SHP77 treated with DMSO at 0.1 percent for 48 hours (cell line): Measurements from ENCODE around the gene KPNA6.
"Not testable (repeated sequence)": the region's sequence is repeated elsewhere in the genome, so short reads cannot be mapped to it uniquely, and the experiment has no call there.

Experiments
- DNase-seq: peaks from one replicate; lab custom pipeline; 2025; lab: John Stamatoyannopoulos, UW

The KPNA6 gene

GRCh38 chr1:32142446-32143301 lies 34.8 kb downstream of the KPNA6 start:
- peak; percentile 8 for DNase-seq

GRCh38 chr1:32143302-32143695 lies 35.4 kb downstream of the KPNA6 start:
- DNase-seq = not testable (repeated sequence)

- no peak for DNase-seq
Observed at GRCh38 chr1:32144033-32144432, 36.2 kb downstream of the KPNA6 start.

GRCh38 chr1:32147799-32148198 lies 39.9 kb downstream of the KPNA6 start:
- not testable (repeated sequence) for DNase-seq

GRCh38 chr1:32150847-32151246 lies 43.0 kb downstream of the KPNA6 start:
- no peak for DNase-seq

- no peak for DNase-seq
Observed at GRCh38 chr1:32151319-32151787, 43.5 kb downstream of the KPNA6 start.

- DNase-seq = no peak
Observed at GRCh38 chr1:32159189-32159588, 51.3 kb downstream of the KPNA6 start.

GRCh38 chr1:32163405-32163804 lies 55.5 kb downstream of the KPNA6 start:
- no peak for DNase-seq

GRCh38 chr1:32165633-32166032 lies 57.8 kb downstream of the KPNA6 start:
- DNase-seq = not testable (repeated sequence)

GRCh38 chr1:32170991-32171390 lies 63.1 kb downstream of the KPNA6 start:
- DNase-seq = no peak

- no peak for DNase-seq
Observed at GRCh38 chr1:32172621-32173245, 64.9 kb downstream of the KPNA6 start.

GRCh38 chr1:32178380-32179192 lies 70.7 kb downstream of the KPNA6 start:
- peak; percentile 58 for DNase-seq

- no peak for DNase-seq
Observed at GRCh38 chr1:32179193-32179442, 71.3 kb downstream of the KPNA6 start.

- peak; percentile 95 for DNase-seq
Observed at GRCh38 chr1:32179443-32180185, 71.8 kb downstream of the KPNA6 start, which contains the start of gene TXLNA. Gene TXLNA (plus strand): TSS chr1:32179675. CDS start chr1:32180346, 671 bp downstream.

- DNase-seq = no peak
Observed at GRCh38 chr1:32180186-32181060, 72.6 kb downstream of the KPNA6 start.

- DNase-seq = no peak
Observed at GRCh38 chr1:32181065-32181464, 73.2 kb downstream of the KPNA6 start.

- DNase-seq = no peak
Observed at GRCh38 chr1:32181563-32181962, 73.7 kb downstream of the KPNA6 start.

GRCh38 chr1:32182060-32182459 lies 74.2 kb downstream of the KPNA6 start:
- no peak for DNase-seq

GRCh38 chr1:32184650-32185049 lies 76.8 kb downstream of the KPNA6 start:
- no peak for DNase-seq

- no peak for DNase-seq
Observed at GRCh38 chr1:32186077-32186476, 78.2 kb downstream of the KPNA6 start.

GRCh38 chr1:32186491-32186890 lies 78.6 kb downstream of the KPNA6 start:
- no peak for DNase-seq
